Measurements from ENCODE around the gene LTO1.

DNA sequence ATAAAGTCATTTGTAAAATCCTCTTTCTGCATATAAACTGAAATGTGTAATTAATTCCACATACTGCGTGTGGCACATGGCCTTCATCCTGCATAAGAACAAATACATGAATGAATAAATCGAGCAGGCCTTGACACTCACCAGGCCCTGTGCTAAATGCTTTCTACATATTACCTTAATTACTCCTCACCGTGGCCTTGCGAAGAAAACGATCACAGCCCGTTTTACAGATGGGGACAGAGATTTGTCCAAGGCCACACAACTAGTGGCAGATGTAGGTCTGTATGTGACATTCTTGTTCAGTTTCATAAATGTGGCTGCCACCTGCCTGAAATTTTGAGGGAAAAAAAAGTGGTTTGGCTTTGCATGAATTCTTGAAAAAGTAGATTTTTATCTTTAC is 40.0 kb downstream of the LTO1 start:
- TF ChIP-seq TCF7 (IDR thresholded peaks at IDR 0.05; ENCODE audit: low read depth) (no peak), ZNF83 (CRISPR knock-in tag; IDR thresholded peaks at IDR 0.05; ENCODE audit: borderline replicate concordance) (no peak), EZH2 (conservative IDR thresholded peaks at IDR 0.05; ENCODE audit: low read depth, low read length) (no peak), NFE2L1 (CRISPR knock-in tag; IDR thresholded peaks at IDR 0.05; ENCODE audit: borderline replicate concordance) (no peak), HNRNPK (IDR thresholded peaks at IDR 0.05; ENCODE audit: low read depth, low read length, poor library complexity, severe bottlenecking) (no peak), POLR2A (IDR thresholded peaks at IDR 0.05; ENCODE audit: insufficient read depth in 1 of 2, low read depth in 2 of 2, low read length in 2 of 2) (no peak), RFX1 (IDR thresholded peaks at IDR 0.05) (no peak), THRA (CRISPR knock-in tag; IDR thresholded peaks at IDR 0.05; ENCODE audit: borderline replicate concordance) (no peak), ZFP37 (CRISPR knock-in tag; IDR thresholded peaks at IDR 0.05; ENCODE audit: borderline replicate concordance) (no peak), ZBTB37 (CRISPR knock-in tag; IDR thresholded peaks at IDR 0.05) (no peak), MEF2D (CRISPR knock-in tag; IDR thresholded peaks at IDR 0.05) (no peak), ZFP90 (CRISPR knock-in tag; IDR thresholded peaks at IDR 0.05; ENCODE audit: borderline replicate concordance) (no peak)
- TF ChIP-seq, protein P1, sequence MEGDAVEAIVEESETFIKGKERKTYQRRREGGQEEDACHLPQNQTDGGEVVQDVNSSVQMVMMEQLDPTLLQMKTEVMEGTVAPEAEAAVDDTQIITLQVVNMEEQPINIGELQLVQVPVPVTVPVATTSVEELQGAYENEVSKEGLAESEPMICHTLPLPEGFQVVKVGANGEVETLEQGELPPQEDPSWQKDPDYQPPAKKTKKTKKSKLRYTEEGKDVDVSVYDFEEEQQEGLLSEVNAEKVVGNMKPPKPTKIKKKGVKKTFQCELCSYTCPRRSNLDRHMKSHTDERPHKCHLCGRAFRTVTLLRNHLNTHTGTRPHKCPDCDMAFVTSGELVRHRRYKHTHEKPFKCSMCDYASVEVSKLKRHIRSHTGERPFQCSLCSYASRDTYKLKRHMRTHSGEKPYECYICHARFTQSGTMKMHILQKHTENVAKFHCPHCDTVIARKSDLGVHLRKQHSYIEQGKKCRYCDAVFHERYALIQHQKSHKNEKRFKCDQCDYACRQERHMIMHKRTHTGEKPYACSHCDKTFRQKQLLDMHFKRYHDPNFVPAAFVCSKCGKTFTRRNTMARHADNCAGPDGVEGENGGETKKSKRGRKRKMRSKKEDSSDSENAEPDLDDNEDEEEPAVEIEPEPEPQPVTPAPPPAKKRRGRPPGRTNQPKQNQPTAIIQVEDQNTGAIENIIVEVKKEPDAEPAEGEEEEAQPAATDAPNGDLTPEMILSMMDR (CRISPR knock-in tag; IDR thresholded peaks at IDR 0.05) = no peak

Data from HepG2 (cell line).